ENCODE data around the gene KDM2B.

Gene KDM2B

DNA sequence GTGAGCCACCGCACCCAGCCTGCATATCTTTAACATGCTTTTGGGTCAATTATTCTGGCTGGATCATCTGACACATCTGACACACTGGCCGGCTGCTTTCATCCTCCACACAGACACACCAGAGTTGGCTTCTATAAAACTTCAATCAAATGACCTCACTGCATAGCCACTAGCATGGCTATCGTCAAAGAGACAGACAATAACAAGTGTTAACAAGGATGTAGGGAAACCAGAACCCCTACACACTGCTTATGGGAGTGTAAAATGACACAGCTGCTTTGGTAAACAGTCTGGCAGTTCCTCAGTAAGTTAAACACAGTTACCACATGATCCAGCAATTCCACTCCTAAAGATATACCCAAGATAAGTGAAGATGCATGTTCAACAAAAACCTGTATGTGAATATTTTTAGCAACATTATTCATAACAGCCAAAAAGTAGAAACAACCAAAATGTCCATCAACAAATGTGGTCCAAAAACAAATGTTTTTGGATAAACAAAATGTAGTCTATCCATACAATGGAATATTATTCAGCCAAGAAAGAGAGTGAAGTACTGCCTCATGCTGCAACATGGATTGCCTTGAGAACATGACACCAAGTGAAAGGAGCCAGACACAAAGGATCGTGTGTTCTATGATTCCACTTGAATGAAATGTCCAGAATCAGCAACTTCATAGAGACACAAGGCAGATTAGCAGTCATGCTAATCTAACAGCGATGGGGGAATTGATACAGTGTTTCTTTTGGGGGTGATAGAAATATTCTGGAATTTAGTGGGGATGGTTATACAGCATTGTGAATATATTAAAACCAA, 10.1 kb downstream of the KDM2B start:
- H3K4me3 ChIP-seq (ENCODE audit: low read depth, low read length): no peak overlapping the region
- no peak for DNase-seq (ENCODE audit: low read depth)
- TF ChIP-seq, protein P1, sequence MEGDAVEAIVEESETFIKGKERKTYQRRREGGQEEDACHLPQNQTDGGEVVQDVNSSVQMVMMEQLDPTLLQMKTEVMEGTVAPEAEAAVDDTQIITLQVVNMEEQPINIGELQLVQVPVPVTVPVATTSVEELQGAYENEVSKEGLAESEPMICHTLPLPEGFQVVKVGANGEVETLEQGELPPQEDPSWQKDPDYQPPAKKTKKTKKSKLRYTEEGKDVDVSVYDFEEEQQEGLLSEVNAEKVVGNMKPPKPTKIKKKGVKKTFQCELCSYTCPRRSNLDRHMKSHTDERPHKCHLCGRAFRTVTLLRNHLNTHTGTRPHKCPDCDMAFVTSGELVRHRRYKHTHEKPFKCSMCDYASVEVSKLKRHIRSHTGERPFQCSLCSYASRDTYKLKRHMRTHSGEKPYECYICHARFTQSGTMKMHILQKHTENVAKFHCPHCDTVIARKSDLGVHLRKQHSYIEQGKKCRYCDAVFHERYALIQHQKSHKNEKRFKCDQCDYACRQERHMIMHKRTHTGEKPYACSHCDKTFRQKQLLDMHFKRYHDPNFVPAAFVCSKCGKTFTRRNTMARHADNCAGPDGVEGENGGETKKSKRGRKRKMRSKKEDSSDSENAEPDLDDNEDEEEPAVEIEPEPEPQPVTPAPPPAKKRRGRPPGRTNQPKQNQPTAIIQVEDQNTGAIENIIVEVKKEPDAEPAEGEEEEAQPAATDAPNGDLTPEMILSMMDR (IDR thresholded peaks at IDR 0.05; ENCODE audit: low read depth, low read length, missing control alignments): no peak

DNA sequence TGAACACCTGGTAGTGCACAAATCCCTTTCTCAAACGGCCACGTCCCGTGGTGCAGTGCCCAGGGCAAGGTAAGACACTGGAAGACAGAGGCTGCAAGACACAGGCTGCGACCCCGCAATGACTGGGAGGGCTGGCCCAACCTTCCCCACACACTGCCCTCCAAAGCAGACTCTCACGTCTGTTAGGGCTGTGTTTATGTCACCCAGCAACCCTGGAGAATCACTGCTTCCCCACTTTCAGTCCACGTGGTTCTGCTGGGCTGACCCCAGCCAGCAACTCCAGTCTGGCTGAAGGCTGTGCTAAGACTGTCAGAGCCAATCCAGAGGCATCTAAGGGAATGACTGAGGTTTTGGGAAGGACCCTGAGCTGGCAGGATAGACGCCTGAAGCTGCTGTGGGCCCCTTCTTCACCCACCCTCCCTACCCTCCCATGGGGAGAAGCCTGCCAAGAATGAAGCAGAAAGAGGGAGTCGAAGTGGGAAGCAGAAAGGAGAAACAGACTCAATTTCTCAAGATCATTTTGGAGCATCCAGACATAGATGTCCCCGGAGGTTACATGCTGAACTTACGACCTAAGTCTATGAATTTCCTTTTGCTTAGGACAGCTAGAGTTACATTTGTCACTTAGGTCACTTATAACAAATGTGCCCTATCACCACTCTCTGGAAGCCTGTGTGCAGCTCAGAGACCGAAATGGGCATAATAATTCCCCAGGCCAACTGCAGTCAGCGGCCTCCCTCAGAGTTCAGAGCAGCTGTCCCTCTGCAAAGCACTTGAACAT, 11.7 kb downstream of the KDM2B start:
- H3K4me3 ChIP-seq (ENCODE audit: low read depth, low read length): no peak overlapping the region
- TF ChIP-seq, protein P1 (IDR thresholded peaks at IDR 0.05; ENCODE audit: low read depth, low read length, missing control alignments): no peak
- DNase-seq (ENCODE audit: low read depth): no peak

DNA sequence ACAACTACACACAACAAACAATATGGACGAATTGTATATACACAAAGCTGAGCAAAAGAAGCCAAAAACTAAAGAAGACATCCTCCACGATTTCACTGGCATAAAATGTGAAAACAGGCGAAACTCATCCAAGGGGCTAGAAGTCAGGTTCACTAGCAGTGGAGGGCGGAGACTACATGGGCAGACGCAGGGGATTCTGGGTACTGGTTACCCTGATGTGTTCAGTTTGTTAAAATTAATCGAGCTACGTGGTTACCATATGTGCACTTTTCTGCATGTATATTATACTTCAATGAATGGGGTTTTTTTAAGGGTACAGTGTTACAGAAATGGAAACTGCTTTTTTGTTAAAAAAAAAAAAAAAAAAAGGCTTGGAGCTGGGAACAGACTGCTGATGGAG, 12.3 kb downstream of the KDM2B start:
- TF ChIP-seq, protein P1 (IDR thresholded peaks at IDR 0.05; ENCODE audit: low read depth, low read length, missing control alignments): no peak
- no peak for DNase-seq (ENCODE audit: low read depth)
- H3K4me3 ChIP-seq (ENCODE audit: low read depth, low read length): no peak overlapping the region

DNA sequence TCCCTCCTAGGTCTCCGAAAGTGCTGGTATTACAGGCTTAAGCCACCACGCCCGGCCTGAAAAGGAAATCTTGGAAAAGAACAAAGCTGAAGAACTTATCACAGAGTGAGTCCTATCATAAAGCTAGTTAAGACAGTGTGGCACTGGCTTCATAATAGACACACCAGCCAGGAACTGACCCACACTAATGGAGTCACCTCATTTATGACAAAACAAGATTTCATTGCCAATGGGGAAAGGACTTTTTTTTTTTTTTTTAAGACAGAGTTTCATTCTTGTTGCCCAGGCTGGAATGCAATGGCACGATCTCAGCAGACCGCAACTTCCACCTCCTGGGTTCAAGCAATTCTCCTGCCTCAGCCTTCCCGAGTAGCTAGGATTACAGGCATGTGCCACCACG, 15.7 kb downstream of the KDM2B start:
- TF ChIP-seq, protein P1 (IDR thresholded peaks at IDR 0.05; ENCODE audit: low read depth, low read length, missing control alignments): no peak
- DNase-seq (ENCODE audit: low read depth): no peak
- no peak overlapping the region for H3K4me3 ChIP-seq (ENCODE audit: low read depth, low read length)

DNA sequence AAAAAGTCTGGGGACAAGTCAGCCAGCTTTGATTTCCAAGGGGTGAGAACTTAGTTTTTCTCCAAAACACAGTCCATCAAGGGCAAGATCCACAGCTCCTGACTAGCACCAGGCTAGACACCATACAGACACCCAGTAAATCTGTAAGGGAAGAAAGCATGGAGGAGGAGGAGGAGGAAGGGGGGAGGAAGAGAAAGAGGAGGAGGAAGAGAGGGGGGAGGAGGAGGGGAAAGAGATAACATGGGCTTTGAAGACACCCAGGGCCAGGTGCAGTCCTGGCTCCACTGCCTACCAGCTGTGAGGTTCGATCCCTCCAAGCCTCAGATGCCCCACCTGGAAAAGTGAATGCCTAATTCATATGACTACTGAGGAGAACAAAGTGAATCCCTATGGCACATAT, 18.3 kb downstream of the KDM2B start:
- no peak for DNase-seq (ENCODE audit: low read depth)
- H3K4me3 ChIP-seq (ENCODE audit: low read depth, low read length): no peak overlapping the region
- TF ChIP-seq, protein P1 (IDR thresholded peaks at IDR 0.05; ENCODE audit: low read depth, low read length, missing control alignments): no peak

DNA sequence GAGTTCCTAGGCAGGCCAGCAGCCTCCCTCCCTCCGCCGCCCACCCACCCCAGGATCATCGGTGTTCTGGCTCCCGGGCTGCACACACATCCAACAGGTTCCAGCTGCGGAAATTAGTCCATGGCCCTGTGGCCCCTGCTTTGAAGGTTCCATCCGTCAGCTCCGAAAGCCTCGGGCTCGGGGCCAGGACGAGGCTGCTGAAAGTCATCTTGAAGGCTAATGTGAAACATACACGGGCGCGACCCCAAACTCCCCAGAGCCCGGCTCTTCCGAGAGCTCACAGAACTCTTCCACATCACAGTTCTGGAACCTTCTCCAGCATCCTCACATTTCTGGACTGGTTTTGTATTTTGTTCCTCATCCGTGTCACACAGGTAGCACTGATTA, 19.8 kb downstream of the KDM2B start:
- H3K4me3 ChIP-seq (ENCODE audit: low read depth, low read length): no peak overlapping the region
- TF ChIP-seq, protein P1 (IDR thresholded peaks at IDR 0.05; ENCODE audit: low read depth, low read length, missing control alignments): no peak
- DNase-seq (ENCODE audit: low read depth): no peak

Data from GM12864 (cell line).